GM12873 (cell line): ENCODE data around the gene IPO13.

Experiments used
- TF ChIP-seq, protein P1 (sequence below): IDR thresholded peaks from 2 replicates; pipeline ENCODE4 v1.5.1; 2012; ENCODE audit warnings: low read depth, mild to moderate bottlenecking, moderate library complexity, low read length, control low read depth; ENCODE audit not compliant: insufficient read depth; ENCODE audit errors: missing control alignments

Gene IPO13

DNA sequence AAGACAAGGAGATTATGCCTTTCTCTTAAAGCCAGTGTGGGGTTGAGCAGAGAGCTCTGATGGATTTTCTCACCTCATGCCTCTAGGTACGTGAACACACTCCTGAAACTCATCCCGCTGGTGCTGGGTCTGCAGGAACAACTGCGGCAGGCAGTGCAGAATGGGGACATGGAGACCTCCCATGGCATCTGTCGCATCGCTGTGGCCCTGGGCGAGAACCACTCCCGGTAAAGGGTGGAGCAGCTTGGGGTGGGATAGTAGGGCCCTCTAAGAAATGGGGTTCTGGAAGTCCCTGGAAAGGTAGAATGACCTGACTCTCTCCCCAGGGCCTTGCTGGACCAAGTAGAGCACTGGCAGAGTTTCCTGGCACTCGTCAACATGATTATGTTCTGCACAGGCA is 9.5 kb downstream of the IPO13 start:
- TF ChIP-seq, protein P1, sequence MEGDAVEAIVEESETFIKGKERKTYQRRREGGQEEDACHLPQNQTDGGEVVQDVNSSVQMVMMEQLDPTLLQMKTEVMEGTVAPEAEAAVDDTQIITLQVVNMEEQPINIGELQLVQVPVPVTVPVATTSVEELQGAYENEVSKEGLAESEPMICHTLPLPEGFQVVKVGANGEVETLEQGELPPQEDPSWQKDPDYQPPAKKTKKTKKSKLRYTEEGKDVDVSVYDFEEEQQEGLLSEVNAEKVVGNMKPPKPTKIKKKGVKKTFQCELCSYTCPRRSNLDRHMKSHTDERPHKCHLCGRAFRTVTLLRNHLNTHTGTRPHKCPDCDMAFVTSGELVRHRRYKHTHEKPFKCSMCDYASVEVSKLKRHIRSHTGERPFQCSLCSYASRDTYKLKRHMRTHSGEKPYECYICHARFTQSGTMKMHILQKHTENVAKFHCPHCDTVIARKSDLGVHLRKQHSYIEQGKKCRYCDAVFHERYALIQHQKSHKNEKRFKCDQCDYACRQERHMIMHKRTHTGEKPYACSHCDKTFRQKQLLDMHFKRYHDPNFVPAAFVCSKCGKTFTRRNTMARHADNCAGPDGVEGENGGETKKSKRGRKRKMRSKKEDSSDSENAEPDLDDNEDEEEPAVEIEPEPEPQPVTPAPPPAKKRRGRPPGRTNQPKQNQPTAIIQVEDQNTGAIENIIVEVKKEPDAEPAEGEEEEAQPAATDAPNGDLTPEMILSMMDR, result no peak

GRCh38 chr1:43957407-43958040 is 10.8 kb downstream of the IPO13 start:
- TF ChIP-seq, protein P1, result no peak

- TF ChIP-seq, protein P1, result no peak
Observed at GRCh38 chr1:43958351-43959255, 11.9 kb downstream of the IPO13 start.

- TF ChIP-seq, protein P1, result no peak
Observed at GRCh38 chr1:43960798-43961197, 14.0 kb downstream of the IPO13 start.

DNA sequence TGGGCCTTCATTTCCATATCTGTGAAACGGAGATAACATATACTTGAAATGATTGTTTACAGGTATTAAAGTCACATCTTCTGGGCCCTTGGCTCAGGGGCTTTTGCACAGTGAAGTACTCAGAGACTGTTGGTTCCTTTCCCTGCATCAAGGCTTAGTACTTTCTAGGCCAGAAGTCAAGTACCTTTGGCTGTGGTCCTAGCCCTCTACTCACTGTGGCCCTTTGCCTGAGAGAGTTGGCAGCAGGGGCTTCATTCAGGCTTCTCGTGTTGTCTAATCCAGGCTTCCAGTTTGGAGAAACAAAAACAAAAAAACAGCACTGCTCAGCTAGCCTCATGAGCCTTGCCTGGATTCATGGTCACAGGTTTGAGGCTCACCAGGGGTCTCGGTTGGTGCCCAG is 14.9 kb downstream of the IPO13 start:
- TF ChIP-seq, protein P1, result no peak

DNA sequence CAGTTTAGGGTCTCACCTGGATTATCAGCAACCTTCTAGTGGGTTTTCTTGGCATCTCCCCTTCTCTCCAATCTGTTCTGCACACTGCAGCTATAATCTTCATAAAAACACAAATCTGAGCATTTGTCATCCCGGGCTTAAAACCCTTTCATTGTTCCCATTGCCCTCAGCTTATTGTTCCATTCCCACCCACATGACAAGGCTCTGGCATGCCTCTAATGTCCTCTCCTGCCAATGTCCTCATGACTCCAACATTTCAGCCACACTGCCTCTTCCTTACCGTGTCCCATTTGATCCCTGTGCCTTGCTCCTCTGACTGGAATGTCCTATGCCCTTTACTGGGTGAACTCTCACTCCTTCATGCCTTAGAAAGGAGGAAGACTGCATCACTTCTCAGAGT is 15.6 kb downstream of the IPO13 start:
- TF ChIP-seq, protein P1, result no peak

GRCh38 chr1:43963006-43963405 is 16.3 kb downstream of the IPO13 start:
- TF ChIP-seq, protein P1, result no peak
